Tibial nerve (tissue), 4 donors: ENCODE measurements around the gene LCORL. TPM values are rescaled to one million over a fixed set of nuclear protein-coding genes. Genes with fewer than 3 reads are reported as not detected.
A peak's percentile ranks its signal among the peaks of the same experiment; 100 is the strongest.

ENCODE experiments used
- DNase-seq, 2 donors: peaks; one replicate each; pipeline ENCODE4 v3.0.0-alpha.2; 2019; ENCODE audit warnings: low spot score in 2 of 2
- H3K27ac ChIP-seq, 4 donors: fragments of 200-600 bp; sonication (generic) in 3 of 4; one replicate each; pipeline ENCODE4 v1.5.1; 2017 to 2019; ENCODE audit warnings: mild to moderate bottlenecking in 1 of 4
- H3K27me3 ChIP-seq, 2 donors: fragments of 200-600 bp; sonication (generic) in 1 of 2; one replicate each; pipeline versions ENCODE4 v1.5.1 to v1.6.0; 2017 to 2019
- H3K36me3 ChIP-seq, 3 donors: fragments of 200-600 bp; sonication (generic); one replicate each; pipeline ENCODE4 v1.5.1; 2018 to 2019
- H3K4me1 ChIP-seq, 4 donors: fragments of 200-600 bp; sonication (generic) in 3 of 4; one replicate each; pipeline ENCODE4 v1.5.1; 2017 to 2019
- H3K4me3 ChIP-seq, 4 donors: fragments of 200-600 bp; sonication (generic) in 3 of 4; one replicate each; pipeline ENCODE4 v1.5.1; 2017 to 2019; ENCODE audit warnings: mild to moderate bottlenecking in 1 of 4, moderate library complexity in 1 of 4
- H3K9me3 ChIP-seq, 4 donors: fragments of 200-600 bp; sonication (generic) in 3 of 4; one replicate each; pipeline ENCODE4 v1.5.1; 2017 to 2019
- CTCF ChIP-seq, 5 experiments: fragments of 200-600 bp in 3 of 5; fragments of 450-650 bp in 2 of 5; sonication (generic) in 3 of 5; IDR thresholded peaks; one replicate each; pipeline ENCODE4 v1.5.1; 2016 to 2019; ENCODE audit warnings: antibody characterized with exemption in 5 of 5, mild to moderate bottlenecking in 3 of 5, moderate library complexity in 2 of 5
- EP300 ChIP-seq, 2 donors: sonication (generic); formaldehyde crosslinking; IDR thresholded peaks; one replicate each; pipeline ENCODE4 v1.6.1; 2017; ENCODE audit warnings: antibody characterized with exemption in 2 of 2, mild to moderate bottlenecking in 1 of 2
- POLR2A ChIP-seq, 2 donors: fragments of 450-650 bp; IDR thresholded peaks; one replicate each; pipeline ENCODE4 v1.6.1; 2017; ENCODE audit warnings: antibody characterized with exemption in 2 of 2, mild to moderate bottlenecking in 2 of 2, moderate library complexity in 2 of 2
- WGBS, 2 donors: methylation state at CpG; one replicate each; pipeline ENCODE4 v1.1.5; 2018; 5-methylcytosine and 5-hydroxymethylcytosine counted together
- total RNA-seq, 4 donors: library from RNA; depleted of rRNA; stranded (reverse); fragments of >200 nt; gene quantifications; one replicate each; pipeline ENCODE4 v1.1.0, GENCODE V29; 2016

LCORL gene
- total RNA-seq, 4 donors from 2014 or later: 17.3 to 35.0 (median 18.7) TPM

GRCh38 chr4:17810260-17811077 lies 211.1 kb downstream of the LCORL start, which contains the start of the genes DCAF16 and NCAPG:
DCAF16 (minus strand) TSS chr4:17810757; CDS start chr4:17804141, 6,616 bp downstream.
NCAPG (plus strand) TSS chr4:17810979; CDS start chr4:17811078, 99 bp downstream.
- no peaks in the 10 kb centered on the region for H3K27me3 ChIP-seq
- H3K27ac ChIP-seq: peak within 1 kb of the TSS; percentile 95 to 99 (median 98)
- peak within 1 kb of the TSS; percentile 69 to 96 (median 77) for H3K4me3 ChIP-seq
- 0 to 1% methylated on average over 45 to 68 of the region's 69 CpGs for WGBS, 2 donors
- no peaks in the 10 kb centered on the region for H3K9me3 ChIP-seq
- DNase-seq: peak; percentile 98 to 99
- no peaks in the 10 kb centered on the region for H3K36me3 ChIP-seq
- H3K4me1 ChIP-seq: peaks cover 5 to 54% (median 24%) of the 10 kb centered on the region in 4 donors
- TF ChIP-seq POLR2A (IDR thresholded peaks at IDR 0.05): peak; percentile 90 to 98
- TF ChIP-seq EP300 (IDR thresholded peaks at IDR 0.05): peak; percentile 96 to 99
- peak in 1 of 5 experiments; percentile 30 for TF ChIP-seq CTCF (IDR thresholded peaks at IDR 0.05)

DNA sequence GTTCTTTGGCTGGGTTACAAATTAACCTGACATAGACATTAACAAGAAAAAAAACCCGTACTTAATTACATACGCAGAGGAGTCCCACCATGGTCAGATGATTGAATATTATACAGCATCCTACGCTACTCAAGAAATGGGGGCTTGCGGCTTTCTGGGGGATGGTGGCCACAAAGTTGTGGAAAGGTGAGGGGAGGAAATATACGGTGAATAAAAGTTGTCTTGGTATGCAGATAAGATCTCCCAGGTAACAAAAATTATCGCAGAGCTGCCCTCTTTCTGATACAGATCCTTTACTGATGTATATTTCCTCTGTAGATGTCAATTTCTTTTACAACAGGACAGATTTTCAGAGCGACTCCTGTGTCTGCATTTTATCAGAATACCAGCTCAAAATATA lies 211.9 kb downstream of the LCORL start:
- Histone ChIP-seq H3K27me3 (no peaks in the 10 kb centered on the region), H3K9me3 (no peaks in the 10 kb centered on the region), H3K4me3 (peak overlapping the region; percentile 69 to 96 (median 77)), H3K27ac (peak overlapping the region; percentile 95 to 99 (median 98)), H3K4me1 (peaks cover 5 to 57% (median 24%) of the 10 kb centered on the region in 4 donors), H3K36me3 (peaks cover 0 to 1% (median 0%) of the 10 kb centered on the region in 3 donors)
- DNase-seq: no peak
- WGBS, 2 donors: 2 to 4% methylated on average over 7 of the region's 7 CpGs
- TF ChIP-seq POLR2A (IDR thresholded peaks at IDR 0.05): no peak
- no peak for TF ChIP-seq CTCF (IDR thresholded peaks at IDR 0.05)
- TF ChIP-seq EP300 (IDR thresholded peaks at IDR 0.05): no peak

- H3K9me3 ChIP-seq: no peaks in the 10 kb centered on the region
- DNase-seq: no peak
- 18 to 32% methylated on average over 6 of the region's 6 CpGs for WGBS, 2 donors
- peak overlapping the region in 1 of 4 donors; percentile 50 for H3K27ac ChIP-seq
- no peaks in the 10 kb centered on the region for H3K27me3 ChIP-seq
- peaks cover 0 to 23% (median 0%) of the 10 kb centered on the region in 3 donors for H3K36me3 ChIP-seq
- H3K4me3 ChIP-seq: peak overlapping the region in 2 of 4 donors; percentile 17 to 23
- TF ChIP-seq EP300 (IDR thresholded peaks at IDR 0.05) (no peak), CTCF (IDR thresholded peaks at IDR 0.05) (no peak), POLR2A (IDR thresholded peaks at IDR 0.05) (no peak)
- peaks cover 5 to 57% (median 24%) of the 10 kb centered on the region in 4 donors for H3K4me1 ChIP-seq
These were observed 214.1 kb downstream of the LCORL start for GRCh38 chr4:17807446-17807845.

- no peak for DNase-seq
- Histone ChIP-seq H3K36me3 (peaks cover 0 to 39% (median 0%) of the 10 kb centered on the region in 3 donors), H3K27ac (no peak overlapping the region), H3K4me3 (no peak overlapping the region), H3K27me3 (no peaks in the 10 kb centered on the region), H3K4me1 (peaks cover 5 to 46% (median 21%) of the 10 kb centered on the region in 4 donors), H3K9me3 (no peaks in the 10 kb centered on the region)
- TF ChIP-seq POLR2A (IDR thresholded peaks at IDR 0.05): no peak
- TF ChIP-seq CTCF (IDR thresholded peaks at IDR 0.05): no peak
- no peak for TF ChIP-seq EP300 (IDR thresholded peaks at IDR 0.05)
- 86 to 93% methylated on average over 3 of the region's 3 CpGs for WGBS, 2 donors
These were observed 215.9 kb downstream of the LCORL start for GRCh38 chr4:17805580-17806155.

DNA sequence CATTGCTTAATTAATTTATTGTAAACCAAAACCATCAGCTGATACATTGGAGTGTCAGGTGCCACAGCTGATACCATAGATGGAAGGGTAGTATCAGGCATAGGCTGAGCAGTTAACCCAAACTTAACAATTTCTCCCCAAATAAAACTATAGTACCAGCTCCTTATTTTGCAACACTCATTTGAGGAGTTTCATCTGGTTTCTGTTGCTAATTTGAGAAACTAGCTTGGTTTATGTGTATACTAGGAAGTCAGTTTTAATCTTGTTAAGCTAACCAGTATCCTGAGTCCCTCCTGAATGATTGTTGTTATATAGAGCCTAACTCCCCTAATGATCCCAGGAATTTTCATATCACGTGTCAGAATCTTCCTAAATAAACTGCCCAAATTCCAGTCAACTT lies 223.7 kb downstream of the LCORL start:
- WGBS, 2 donors: 94 to 100% methylated on average over 1 of the region's 1 CpG
- peaks cover 0 to 50% (median 0%) of the 10 kb centered on the region in 3 donors for H3K36me3 ChIP-seq

More for the DNA sequence above, 223.7 kb downstream of the LCORL start:
- Histone ChIP-seq H3K9me3 (no peaks in the 10 kb centered on the region), H3K27ac (no peak overlapping the region), H3K4me3 (no peak overlapping the region), H3K27me3 (no peaks in the 10 kb centered on the region), H3K4me1 (no peaks in the 10 kb centered on the region)
- TF ChIP-seq POLR2A (IDR thresholded peaks at IDR 0.05) (no peak), EP300 (IDR thresholded peaks at IDR 0.05) (no peak), CTCF (IDR thresholded peaks at IDR 0.05) (no peak)
- DNase-seq: no peak
